ENCODE results near the gene IPO11.

GRCh38 chr5:62413711-62414110 lies 1.1 kb downstream of the IPO11 start:
- no peak for TF ChIP-seq PATZ1 (CRISPR knock-in tag; IDR thresholded peaks at IDR 0.05; ENCODE audit: borderline replicate concordance)
- TF ChIP-seq CSRNP3 (CRISPR knock-in tag; IDR thresholded peaks at IDR 0.05) = no peak
- TF ChIP-seq POU6F1 (CRISPR knock-in tag; IDR thresholded peaks at IDR 0.05; ENCODE audit: borderline replicate concordance, low read depth) = no peak
- no peak for TF ChIP-seq ZC3H10 (CRISPR knock-in tag; IDR thresholded peaks at IDR 0.05)
- no peak for TF ChIP-seq SNAI2 (CRISPR knock-in tag; IDR thresholded peaks at IDR 0.05)
- no peak for TF ChIP-seq ARNTL (CRISPR knock-in tag; IDR thresholded peaks at IDR 0.05; ENCODE audit: borderline replicate concordance, low read depth)
- TF ChIP-seq GLIS3 (CRISPR knock-in tag; IDR thresholded peaks at IDR 0.05) = no peak
- TF ChIP-seq ZNF8 (CRISPR knock-in tag; IDR thresholded peaks at IDR 0.05) = no peak
- TF ChIP-seq TCF4 (CRISPR knock-in tag; IDR thresholded peaks at IDR 0.05; ENCODE audit: borderline replicate concordance) = no peak
- no peak for TF ChIP-seq TOX (CRISPR knock-in tag; IDR thresholded peaks at IDR 0.05; ENCODE audit: borderline replicate concordance)
- no peak for TF ChIP-seq OSR1 (CRISPR knock-in tag; IDR thresholded peaks at IDR 0.05)
